Colon (tissue), 2 donors: Measurements from ENCODE around the gene VLDLR.
"Not testable (repeated sequence)": the region's sequence is repeated elsewhere in the genome, so short reads cannot be mapped to it uniquely, and the experiment has no call there.

Experiments
- FAIRE-seq: peaks from 2 replicates; lab custom pipeline; 2012; peaks lifted over from hg19 to GRCh38; lab: Jason Lieb, UNC
- donor health status: control.
- donor health status: control.

VLDLR gene

DNA sequence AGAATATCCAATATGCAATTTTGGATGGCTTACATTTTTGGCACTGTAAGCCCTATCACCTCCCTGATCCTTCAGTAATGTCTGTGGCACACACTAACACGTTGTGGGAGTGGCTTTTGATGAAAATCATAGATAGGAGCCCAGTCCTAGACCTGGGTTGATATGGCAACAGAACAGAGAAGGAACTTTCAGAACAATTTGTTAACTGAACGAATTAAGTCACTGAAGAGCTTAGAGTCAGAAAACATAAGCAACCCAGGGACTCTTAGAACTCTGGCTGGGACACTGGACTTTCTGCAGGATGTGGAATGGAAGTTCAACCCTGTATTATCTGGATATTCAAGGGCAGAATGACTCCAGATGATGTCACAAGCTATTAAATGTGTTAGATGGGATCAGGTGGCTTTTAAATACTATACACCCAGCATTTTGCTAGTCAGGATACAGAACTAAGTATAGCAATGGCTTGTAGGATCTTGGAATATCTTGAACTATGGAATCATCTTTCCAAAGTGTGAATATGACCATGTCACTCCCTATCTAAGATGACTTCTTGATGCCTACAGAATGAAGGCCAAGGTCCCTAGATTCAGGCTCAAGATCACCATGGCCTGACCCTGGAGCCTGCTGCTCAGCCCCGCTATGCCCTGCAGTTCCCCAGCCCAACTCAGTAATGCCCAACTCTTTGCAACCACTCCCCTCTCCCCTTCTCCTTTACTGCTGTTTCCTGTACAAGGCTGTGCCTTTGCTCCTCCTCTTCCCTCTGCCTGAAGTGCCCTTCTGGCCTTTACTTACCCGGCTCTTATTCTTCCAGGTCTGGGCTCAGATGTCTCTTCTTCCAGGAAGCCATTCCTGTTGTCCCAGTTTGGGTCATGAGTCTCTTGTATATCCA lies 42.8 kb downstream of the VLDLR start:
- FAIRE-seq = no peak

DNA sequence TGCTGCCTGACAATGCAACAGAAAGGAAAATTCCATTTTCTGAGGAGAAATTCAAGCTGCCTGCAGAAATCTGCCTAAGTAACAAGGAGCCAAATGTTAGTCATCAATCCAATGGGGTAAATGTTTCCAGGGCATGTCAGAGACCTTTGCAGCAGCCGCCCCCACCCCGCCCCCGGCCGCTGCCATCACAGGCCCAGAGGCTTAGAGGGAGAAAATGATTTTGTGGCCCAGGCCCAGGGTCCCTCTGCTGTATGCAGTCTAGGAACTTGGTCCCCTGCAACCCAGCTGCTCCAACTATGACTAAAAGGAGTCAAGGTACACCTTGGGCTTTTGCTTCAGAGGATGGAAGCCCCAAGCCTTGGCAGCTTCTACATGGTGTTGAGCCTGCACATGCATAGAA lies 45.0 kb downstream of the VLDLR start:
- no peak for FAIRE-seq

DNA sequence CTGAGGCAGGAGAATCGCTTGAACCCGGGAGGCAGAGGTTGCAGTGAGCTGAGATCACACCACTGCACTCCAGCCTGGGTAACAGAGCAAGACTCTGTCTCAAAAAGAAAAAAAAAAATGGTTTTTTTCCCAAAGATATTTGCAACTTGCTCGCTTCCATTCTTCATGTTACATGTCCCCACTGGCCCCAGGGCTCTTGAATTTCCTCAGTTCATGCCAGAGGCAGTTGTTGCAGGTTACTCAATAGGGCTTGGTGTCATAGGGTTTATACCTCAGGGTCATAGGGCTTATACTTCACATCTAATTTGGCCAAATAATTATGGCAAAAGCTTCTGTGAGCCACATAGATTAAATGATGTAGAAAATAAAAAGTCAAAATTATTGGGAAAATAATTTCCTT lies 51.6 kb downstream of the VLDLR start:
- FAIRE-seq = no peak

DNA sequence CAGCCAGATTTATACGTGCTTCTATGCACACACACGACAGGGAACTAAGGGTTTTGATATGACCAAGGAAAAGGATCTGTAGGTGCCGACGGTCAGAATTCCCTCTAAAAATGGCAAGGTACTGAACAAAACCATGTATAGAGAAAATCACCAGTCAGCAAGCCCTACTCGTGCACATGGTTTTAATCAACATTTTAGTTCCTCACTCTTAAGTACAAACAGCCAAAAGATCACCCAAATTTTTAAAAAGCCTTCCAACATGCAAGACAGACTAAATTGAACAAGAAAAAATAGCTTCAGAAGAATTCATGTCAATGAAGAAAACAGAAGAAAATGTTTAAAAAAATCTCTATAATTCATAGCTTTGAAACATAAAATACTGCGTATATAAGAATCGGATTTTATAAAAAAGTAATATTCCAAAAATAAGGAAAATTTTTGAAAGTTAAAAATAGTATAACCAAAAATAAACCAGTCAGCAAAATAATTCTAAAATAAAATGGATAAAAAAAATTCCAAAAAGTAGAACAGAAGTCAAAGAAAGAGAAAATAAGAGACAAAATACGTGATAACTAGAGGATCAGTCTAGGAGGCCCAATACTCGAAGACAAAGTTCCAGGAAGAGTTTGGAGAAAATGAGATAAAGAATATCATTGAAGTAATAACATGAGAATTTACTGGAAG lies 52.7 kb downstream of the VLDLR start:
- peak; percentile 21 for FAIRE-seq

DNA sequence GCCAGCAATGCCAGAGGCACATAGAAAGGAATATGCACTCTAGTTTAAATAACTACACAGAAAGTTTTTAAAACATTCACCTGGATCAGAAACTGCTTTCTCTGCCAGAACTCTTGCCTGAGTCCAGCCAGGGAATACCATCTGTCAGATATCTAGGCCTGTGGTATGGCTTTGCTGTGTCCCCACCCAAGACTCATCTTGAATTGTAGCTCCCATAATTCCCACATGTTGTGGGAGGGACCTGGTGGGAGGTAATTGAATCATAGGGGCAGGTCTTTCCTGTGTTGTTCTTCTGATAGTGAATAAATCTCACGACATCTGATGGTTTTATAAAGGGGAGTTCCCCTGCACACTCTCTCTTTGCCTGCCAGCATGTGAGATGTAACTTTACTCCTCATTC lies 54.2 kb downstream of the VLDLR start:
- no peak for FAIRE-seq

DNA sequence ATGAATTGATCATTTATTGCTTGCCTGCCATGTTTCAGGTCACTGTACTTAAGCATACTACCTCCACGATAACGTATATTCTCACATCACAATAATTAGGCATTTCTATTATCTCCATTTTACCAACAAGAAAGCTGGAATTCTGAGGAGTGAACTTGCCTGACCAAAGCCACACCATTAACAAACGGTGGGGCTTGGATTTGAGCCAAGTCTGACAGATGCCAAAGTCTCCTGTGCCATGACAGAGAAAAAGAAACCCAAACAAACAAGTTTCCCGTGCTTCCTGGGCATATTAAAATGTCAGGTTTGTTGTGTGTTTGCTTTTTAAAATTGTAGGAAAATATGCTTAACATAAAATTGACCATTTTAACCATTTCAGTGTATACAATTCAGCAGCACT lies 54.9 kb downstream of the VLDLR start:
- FAIRE-seq = no peak

DNA sequence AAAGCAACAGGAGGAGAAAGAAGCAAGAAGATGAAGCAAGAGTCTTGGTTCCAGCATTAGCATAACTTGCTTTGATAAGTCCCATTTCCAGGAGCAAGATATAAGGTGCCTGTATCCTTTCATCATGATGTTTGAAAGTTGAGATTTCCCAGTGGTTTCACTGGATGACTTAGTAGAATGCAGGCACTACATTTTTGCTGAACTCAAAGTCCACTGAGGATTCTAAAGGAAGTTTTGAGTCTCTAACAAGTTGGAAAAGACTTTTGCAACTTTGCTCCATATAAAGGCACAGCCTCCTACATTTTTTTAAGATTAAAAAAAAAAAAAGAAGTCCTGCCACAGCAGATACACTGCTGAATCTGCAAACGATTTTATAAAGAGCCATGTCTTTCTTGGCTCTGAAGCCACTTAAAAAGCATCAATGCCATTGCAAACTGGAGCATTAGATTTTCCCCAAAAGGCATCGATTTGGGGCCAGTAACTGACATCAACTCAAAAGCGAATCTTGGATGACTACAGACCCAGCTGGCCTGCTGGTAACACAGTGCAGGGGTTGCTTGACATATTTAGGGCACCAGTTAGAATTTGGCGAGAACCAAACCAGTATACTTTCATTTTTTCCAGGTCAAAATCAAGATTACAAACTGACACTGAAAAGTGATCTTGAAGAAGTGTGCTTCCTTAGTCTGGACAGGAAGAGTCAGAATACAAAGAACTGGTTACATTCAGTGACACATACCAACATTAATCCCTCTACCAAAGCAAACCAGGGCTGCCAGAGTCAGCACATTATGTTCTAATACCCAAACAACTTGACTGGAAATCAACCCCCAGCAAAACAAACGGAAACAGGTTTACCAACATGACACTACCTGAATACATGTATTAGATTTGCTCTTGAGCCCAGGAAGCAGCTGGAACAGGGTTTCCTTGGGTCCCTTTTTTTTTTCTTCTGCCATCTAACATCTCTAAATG lies 56.6 kb downstream of the VLDLR start:
- FAIRE-seq = no peak

DNA sequence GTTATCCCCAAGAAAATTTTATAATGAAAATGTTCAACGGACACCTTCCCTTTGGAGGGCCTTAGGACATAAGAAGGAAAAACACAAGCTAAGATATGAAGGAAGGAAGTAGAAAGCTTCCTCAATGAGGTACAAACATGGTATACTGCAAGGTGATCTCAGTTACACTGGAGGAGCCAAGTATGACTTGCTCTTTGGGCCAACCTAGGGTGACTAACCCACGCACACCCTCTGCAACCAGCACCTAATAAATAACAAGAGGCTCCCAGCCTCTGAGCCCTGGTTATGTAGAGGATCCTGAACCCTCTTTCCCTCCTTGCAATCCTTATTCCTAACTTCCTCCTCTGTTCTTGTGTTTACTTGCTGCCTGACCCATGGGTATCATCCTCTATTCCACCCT lies 57.4 kb downstream of the VLDLR start:
- no peak for FAIRE-seq

DNA sequence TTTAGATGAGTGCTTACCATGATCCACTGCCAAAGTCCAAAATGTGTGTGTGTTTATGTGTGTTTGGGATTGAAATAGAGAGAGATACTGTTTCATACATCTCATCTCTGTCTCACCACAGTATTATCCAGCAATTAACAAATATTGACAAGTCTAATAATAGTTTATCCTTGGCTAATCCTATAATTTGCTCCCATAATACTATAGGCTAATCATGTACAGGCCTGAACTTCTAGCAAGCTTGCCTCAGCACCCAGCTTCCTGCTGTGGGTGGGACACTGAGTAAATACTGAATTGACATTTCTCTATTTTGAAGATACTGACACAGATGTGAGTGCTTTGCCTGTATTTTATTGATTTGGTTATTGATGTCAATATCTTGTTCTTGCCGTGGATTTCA lies 60.4 kb downstream of the VLDLR start:
- no peak for FAIRE-seq

DNA sequence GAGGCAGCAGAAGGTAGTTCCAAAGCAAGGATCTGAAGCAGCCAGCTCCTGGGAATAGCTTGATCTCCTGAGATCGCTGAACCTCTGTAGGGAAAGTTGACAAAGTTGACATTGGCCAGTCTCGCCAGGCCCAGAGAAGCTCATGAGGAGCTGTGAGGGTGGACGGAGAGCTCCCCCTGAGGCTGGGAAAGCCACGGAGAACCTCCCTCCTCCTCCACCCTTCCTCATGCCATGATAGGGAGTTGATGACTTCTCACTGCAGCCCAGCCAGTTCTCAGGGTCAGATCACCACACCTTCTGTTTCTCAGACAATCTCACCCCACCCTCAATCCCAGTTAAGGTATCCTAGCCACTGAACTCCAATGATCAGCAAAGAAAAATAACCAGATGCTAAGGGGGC lies 65.3 kb downstream of the VLDLR start:
- FAIRE-seq = no peak

DNA sequence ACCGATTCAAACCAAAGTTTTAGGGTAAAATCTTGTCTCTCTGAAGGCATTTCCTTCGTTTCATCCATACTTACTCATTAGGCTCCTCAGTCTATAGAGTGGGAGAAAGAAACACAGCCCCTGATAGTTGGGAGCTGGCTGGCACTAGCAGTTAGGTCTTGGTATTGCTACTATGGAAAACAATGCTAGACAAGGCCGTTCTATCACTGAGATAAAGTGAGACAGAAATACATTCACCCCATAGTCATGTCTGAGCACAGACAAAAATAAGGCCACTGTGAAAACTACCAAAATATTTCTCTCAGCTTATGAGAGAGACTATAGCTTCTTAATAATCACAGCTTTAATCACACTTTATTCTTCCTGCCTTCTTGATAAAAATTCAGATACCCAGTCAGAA lies 67.0 kb downstream of the VLDLR start:
- FAIRE-seq = no peak

DNA sequence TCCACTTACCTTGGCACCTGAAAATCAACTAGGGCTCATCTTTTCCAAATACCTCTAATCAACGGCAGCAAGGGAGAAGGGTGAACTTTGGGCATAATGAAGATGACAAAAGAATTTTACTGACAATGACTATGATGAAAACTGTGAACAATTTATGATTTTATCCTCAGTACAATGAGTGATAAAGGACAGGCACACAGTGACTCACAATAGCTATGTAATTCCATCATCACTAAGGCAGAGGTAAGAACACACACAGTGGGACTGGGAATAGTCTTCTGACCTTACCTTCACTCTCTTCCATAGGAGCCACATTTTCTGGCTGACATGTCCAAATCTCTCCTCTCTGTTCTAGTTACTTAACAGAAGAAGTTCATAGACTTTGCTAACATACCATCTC lies 69.6 kb downstream of the VLDLR start:
- FAIRE-seq = no peak

DNA sequence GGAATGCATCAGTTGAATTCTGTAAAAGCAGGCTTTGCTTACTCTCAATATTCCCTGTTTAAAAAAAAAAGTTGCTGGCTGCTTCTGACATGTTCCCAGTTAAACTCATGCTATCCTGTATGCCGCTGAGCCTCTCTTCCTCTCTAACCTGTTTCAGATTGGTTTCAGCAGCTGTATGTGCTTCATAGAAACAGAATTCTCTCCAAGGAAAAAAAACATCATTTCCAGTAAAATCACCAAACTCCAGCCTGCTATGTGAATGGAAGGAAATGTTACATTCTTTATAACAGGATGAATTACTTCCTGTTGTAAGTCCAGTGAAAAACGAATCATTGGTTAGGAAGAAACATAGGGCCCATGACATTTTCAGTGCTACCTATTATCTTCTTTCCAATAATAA lies 70.0 kb downstream of the VLDLR start:
- FAIRE-seq = no peak

DNA sequence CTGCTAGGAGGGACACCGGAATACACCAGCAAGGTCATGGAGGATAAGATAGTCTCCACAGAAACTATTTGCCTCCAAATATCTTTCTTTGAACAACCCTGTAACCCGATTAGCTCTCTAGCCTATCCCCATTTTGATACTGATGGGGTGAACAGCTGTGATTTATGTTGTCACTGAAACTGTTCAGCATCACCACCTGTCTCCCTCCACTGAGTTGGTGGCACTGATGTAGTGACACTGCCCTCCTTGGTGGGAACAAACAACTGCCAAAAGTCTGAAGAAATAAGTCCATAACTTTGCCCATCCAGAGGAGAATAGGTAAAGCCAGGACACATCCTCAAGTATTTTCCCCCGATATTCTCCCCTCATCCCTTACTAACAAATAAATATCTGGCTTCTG lies 71.5 kb downstream of the VLDLR start:
- no peak for FAIRE-seq

DNA sequence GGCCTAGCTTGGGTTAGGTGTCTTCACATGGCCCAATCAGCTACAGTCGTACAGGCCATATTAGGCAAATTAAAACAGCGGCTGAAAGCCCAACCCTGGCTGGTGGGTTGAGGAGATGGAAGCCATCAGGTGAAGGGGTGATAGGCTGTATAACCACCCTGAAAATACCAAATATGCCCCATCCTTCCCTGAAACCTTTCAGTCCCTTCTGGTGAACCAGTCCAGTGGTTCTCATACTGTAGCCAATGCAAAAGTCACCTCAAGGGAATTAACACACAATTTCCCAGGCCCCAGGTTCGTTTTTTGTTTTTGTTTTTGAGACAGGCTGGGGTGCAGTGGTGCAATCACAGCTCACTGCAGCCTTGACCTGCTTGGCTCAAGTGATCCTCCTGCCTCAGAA lies 75.9 kb downstream of the VLDLR start:
- FAIRE-seq = no peak

DNA sequence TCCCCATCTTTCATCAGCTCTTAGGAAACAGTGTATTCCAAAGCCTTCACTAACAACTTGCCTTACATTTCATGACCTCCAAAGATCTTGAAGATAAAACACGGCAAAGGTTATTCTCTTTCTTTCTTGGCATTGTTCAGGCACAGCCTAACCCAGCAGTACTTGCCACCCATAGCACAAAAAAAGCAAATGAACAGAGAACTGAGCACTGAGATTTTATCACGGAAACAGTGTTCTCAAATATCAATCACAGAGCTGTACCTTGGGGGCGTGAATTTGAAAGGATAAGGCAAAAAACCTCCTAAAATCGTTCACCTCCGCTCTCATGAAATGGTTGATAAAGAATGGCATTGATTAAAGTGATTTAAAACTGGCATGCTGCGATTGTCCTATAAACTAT lies 78.8 kb downstream of the VLDLR start:
- no peak for FAIRE-seq

DNA sequence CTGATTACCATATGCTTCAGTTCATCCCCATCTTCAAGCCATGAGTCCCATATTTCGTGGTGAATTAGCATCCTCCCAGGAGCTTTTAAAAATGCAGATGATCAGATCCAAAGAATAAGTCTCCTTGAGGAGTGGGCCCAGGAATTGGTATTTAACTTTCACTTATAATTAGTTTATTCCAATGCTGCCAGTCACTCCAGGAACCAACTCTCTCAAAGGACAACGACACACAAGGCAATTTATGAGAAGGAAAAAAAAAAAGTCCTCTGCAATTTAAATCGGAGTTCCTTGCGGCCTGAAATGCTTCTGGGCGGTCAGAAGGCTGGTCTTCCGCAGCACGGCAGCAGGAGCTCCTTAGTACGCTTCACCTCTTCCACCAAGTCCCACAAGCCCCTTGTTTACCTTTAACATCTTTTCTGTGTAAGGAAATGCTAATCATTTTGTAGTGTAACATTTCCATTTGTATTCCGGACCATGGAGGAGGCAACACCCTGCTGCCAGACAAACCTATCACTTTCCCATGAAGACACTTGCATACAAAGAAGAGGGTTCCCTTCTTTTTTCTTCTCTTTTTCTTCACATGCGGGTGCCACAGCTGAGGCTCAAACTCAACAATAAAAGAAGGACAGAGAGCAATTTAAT lies 79.4 kb downstream of the VLDLR start:
- FAIRE-seq = no peak

DNA sequence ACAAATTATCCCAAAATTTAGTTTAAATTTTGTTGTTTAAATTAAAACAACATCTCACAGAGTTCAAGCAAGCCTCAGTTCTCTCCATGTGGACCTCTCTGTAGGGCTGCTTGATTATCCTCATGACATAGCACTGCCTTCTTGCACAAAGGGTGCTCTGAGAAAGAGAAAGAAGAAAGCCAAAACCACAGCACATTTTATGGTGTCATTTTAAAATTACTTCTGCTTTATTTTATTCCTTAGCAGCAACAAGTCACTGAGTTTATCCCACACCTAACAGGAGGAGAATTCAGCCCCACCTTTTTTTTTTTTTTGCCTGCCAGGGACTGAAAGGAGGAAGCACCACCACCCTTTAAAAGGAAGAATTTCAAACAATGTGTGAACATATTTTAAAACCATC lies 82.9 kb downstream of the VLDLR start:
- FAIRE-seq = no peak

DNA sequence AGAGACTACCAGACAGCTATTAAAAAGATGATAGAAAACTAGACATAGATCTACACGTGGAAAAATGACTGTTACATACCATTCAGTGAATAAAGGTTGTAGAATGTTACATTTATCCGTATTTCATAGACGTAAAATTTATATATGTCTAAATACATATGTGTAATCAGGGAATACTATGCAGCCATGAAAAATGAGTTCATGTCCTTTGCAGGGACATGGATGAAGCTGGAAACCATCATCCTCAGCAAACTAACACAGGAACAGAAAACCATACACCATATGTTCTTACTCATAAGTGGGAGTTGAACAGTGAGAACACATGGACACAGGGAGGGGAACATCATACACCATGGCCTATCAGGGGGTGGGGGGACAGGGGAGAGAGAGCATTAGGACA lies 85.7 kb downstream of the VLDLR start:
- FAIRE-seq = not testable (repeated sequence)
